Femur (tissue), 1 donor: Measurements from ENCODE around the gene MCC.

Experiments used
- DNase-seq: peaks from one replicate; pipeline ENCODE4 v3.0.0-alpha.2; 2017

Gene MCC

DNA sequence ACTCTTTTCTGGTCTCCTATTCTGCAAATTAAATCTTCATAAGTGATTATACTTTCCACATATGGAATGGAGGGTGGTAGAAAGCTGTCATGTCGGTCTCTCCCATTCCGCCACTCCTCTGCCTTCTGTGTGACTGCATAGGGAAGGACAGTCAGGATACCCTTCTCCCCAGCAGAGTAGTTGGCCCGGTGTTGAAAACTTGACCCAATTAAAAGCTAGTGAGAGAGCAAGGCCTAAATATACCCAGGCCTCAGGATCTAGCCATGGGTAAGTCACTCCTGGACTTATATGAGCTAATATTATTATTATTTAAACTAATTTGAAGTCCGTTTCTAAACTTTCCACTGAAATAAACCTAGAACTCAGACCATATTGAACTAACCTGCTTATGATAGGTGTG lies 248.2 kb downstream of the MCC start:
- DNase-seq = no peak

DNA sequence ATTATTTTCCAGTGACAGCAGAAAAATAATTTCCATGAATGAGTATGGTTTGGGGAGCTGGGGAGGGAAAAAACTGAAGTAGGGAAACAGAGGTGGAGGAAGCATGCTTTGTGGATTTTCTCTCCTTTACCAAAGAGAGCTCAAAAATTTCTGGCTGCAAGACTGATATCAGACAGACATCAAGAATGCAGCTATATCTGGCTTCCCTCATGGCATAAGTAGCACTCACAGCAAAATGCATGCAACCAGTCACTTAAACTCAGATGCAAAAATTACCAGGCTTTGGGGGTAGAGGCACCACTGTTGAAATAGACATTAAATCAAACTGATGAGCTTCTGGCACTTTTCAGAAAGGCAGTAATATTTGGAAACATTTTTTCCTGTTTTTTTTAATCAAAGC lies 250.4 kb downstream of the MCC start:
- DNase-seq = no peak

DNA sequence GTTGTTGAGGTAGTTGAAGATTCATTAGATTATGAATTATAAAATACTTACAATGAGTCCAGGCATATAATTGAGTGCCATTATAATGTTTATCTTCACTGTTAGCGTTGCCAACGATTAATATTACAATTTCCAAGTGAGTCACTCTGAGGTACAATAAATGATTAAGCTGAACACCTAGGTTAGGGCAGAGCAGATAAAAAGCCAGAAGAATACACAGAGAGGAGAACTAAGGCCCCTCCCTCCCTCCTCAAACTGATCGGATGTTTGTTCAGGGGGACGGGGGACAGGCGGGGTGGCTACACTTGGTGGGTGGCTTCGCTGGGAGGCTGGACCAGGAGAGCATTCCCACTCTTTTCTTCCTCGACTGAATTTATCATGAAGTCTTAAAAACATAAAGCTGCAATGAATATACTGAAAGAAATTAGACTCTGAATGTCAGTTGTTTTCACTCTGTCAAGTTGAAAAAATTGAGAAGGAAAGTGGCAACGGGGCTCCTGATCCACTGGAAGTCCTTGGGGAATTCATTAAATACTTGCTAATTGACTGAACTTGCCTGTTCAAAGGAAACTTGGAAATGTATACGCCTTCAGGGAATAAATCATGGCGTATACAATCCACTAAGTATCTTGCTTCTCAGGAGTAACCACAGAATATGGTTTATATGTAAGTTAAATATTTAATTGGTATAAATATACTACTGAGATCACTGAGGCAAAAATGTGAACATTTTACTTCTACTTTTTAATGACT lies 251.5 kb downstream of the MCC start:
- no peak for DNase-seq

DNA sequence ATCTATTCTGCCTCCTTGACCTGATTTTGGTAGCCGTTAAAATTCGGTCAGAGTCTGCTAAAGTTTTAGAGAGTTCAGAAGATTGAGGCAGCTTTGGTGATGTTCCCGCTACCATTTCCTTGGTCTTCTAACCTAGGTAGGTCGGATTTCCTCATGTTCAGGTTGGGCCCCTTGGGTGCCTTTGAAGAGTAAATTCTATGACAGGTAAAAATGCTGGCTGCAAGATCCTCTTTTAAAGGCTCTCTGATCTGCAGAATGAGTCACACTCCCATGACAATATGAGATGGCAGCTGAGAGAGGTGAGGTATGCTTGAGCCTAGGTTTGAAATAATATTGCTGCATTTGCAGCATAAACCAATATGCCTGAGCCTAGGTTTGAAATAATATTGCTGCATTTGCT lies 252.4 kb downstream of the MCC start:
- no peak for DNase-seq

DNA sequence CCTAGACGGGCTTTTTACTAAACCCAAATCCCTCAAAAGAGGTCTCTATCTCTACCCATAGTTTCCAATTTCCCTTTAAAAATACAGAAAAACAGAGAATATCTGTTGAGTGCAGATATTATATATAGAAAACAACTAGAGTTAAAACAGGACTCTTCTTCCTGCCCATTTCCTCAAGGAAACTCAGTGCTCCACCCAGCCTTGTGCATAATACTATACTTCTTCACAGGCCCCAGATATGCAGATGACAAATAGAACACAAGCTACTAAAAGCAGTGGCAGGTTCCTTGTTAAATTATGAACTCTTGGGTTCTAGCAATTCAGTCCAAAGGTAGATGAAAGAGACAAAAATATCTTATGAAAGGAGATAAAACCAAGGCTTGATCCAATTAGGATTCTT lies 253.7 kb downstream of the MCC start:
- DNase-seq = no peak

DNA sequence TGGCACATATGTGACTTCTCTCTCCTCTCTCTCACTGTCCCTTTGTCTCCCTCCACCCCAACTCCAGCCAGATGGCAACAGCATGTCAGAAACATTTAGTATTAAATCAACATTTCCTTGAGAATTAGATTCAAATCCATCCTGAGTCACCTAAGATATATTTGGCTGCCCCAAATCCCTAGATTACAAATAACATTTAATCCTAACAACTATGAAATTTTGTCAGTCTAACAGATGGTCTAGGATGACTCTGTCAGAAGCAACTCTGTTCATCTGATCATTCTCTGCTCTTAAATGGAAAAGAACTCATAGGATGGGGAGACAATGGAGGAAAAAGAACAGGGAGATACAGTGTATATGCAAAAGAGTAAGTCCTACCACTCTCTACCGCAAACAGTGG lies 254.6 kb downstream of the MCC start:
- DNase-seq = no peak

DNA sequence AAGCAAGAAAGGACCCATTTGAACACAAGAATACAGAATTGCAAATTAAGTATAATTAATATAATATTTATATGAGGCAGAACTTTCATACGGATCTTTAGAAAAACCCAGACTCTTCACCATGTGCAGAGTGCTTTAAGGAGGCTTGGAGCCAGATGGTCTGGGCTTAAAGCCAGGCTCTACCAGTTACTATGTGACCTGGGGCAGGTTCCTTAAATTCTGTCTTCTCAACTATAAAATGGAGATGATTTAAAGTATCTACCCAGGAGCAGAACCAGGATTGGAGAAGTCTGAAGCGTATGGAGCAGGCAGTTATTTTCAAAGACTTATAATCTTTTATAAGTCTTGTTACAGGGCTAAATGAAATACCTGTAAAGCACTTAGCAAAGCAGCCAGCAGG lies 255.6 kb downstream of the MCC start:
- no peak for DNase-seq

DNA sequence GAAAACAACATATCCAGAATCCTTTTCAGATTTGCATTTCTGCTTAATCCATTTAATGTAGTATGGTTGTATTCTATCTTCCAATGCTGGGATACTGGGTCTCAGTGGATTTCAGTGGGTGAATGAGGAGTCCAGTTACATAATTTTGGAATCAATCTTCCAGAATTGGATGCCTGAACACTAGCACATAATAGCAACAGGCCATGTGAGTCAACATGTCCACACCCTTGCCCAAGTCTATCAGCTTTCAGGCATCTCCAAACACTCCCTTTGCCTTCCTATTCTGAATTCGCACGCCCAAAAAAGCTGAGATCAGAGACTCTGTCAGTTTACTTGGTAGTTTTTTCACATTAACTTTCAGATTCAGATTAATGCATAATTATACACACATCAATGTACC lies 256.0 kb downstream of the MCC start:
- no peak for DNase-seq

DNA sequence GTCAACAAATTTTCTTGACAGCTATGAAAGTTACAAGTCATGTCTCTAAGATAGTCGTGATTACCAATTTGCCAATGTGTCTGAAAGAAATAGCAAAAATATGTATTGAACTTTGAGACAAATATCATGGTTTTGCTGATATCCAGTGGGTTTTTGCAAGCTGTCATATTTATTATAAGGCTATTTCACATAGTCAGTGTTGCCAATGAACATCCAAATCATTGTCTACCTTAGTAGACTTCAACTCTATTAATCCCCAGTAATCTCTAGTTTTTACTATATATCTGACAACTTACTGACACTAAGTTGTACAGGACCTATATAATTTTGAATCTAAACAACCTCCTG lies 256.6 kb downstream of the MCC start:
- DNase-seq = no peak

DNA sequence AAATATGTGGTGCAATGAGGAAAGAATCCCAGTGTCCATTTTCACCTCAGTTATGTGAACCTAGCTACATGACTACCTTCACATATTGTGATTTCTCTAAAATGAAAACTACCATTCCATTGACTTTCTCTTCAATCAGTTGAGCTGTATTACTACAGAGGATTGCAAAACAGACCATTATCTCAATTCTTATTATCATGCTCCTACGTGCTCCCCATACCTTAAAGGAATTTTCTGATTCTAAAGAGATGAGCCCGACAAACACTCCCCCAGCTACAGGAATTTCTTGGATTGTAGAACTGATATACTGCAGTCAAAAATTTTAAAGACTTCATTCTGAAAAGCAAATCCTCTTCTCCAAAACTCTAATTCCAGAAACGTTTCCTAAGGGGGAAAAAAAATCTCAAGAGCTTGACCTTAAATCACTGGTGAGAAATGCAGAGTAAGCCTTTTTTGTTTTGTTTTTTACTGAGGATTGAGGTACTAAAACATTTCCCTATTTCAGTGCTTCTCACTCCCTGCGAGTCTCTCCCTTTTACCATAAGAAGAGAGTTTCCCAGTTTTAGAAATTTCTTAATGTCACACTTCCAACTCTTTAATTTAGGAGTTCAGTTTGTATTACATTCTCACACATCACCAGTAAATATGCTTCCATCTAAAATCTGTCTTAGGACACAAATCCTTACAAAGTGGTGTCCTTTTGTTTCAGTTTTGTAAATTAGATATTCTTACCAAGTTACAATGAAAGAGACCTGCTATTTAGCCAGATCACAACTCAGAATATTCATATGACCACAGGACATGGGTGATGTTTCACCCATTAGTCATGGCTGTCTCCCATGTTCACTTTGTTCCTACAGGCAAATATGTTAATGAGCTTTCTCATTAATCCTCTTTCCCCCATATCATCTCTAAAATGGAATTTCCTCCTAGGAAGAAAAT lies 257.3 kb downstream of the MCC start:
- no peak for DNase-seq

DNA sequence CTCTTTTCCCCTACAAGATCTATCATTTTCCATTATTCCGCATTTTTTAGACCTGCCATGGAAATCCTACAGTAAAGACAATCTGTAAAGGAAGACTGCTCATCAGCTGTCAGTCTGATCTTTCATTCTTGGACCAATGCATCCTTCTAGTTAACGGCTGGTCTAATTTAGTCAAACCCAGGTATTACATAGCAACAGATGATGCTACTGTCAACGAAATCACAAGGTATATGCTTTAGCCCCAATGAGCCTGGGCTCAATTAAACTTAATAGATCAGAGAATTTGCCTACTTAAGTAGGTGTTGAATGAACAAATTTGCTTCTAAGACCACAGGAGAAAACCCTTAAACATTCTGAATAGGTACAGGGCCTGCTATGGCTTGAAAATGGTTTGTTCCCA lies 260.5 kb downstream of the MCC start:
- DNase-seq = no peak

DNA sequence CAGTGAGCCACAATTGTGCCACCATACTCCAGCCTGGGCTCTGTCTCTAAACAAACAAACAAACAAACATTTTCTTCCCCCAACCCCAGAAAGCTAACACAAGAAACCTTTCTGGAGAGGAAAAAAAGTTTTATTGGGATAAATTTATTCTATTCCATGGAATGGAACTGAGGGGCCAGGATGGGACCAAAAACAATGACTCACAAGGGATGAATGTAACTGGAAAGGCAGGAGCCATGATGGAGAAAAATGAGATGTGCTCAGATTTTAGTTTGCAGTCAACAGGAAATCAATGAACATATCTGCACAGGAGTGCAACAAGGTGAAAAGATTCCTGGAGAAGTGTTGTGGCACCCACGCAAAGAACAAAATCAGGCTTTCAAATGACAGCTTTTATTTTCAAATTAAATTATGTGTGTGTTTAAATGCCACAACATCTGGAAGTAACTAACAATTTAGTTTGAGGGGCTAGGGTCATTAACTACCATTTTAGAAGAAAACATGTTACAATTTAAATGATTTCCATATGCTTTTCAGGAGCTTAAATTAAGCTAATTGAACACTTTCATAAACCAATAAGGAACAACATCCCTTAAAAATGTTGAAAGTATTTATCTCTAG lies 262.0 kb downstream of the MCC start:
- no peak for DNase-seq

DNA sequence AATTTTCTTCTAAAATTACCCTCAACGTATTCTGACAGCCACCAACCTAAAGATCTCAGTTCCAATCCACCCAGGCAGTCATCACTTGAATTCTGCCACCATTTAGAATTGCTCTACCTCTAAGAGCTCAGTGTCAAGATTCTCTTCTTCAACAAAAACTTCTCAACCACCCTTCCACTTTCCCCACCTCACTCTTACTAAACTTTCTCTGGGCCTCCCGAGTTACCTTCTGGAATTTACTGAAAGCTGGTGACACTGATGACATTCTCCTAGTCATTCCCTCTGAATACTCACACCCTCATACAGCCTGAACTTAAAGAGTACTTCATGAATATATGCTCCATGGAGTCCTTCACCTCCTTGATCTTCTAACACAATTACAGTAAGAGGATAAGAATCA lies 263.0 kb downstream of the MCC start:
- no peak for DNase-seq

DNA sequence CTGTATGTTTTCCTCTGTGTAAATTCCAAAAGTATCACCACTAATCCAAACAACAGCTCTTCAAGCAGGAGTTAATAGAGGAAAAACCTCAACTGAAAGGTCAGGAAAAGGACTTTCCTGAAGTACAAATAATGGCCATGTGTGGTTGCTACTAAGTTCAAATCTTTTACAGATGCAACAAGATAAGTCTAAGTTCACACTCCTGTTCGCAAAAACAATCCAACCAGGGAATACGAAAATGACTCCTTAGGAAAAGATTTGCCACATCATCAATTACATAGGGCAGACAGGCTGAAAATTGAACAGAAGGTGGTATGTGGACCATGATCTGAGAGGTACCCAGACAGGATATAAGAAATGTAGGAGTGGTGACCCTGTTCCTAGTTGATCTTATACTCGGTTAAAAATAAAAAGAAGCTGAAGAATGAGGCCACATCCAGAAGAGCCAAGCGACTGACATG lies 263.6 kb downstream of the MCC start:
- DNase-seq = no peak

DNA sequence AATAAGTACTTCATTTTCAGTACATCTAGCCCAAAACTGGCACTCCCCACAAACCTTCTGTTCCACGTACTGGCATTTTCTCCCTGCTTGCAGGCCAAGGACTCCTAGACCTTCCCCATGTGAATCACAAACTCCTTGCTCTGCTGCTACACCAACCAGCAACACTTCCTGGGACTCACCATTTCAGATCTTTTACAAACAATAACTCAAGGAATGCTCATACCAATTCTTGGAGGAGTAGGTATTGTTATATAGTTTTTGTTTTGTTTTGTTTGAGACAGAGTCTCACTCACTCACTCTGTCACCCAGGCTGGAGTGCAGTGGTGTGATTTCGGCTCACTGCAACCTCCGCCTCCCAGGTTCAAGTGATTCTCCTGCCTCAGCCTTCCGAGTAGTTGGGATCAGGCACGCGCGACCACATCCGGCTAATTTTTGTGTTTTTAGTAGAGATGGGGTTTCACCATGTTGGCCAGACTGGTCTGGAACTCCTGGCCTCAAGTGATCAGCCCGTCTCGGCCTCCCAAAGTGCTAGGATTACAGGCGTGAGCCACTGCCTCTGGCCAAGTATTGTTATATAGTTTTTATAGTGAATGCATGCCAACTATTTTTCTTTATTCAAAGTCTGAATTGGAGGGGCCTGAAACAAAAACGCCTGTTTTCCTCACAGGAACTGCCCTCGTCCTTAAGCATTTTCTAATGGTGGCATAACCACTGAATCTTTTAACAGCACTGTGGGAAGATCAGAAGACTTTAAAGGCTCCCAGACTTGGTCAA lies 264.2 kb downstream of the MCC start:
- DNase-seq = no peak

DNA sequence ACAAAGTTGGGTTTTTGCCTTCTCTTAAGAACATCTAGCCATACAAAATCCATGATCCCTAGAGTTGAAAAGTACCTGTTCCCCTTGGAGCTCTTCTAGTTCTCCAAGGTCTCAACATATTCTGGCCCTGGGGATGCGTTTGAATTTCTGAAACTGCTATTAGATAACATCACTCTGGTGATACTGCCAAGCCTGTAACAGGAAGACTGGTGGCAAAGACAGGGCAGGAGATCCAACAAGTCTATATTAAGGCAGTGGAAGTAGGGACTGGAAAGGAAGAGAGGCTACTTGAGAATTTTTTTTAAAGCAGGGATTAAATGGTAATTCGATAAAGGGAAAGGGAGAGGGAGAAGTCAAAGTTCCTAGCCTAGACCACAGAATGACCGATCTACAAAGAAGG lies 264.9 kb downstream of the MCC start:
- no peak for DNase-seq

DNA sequence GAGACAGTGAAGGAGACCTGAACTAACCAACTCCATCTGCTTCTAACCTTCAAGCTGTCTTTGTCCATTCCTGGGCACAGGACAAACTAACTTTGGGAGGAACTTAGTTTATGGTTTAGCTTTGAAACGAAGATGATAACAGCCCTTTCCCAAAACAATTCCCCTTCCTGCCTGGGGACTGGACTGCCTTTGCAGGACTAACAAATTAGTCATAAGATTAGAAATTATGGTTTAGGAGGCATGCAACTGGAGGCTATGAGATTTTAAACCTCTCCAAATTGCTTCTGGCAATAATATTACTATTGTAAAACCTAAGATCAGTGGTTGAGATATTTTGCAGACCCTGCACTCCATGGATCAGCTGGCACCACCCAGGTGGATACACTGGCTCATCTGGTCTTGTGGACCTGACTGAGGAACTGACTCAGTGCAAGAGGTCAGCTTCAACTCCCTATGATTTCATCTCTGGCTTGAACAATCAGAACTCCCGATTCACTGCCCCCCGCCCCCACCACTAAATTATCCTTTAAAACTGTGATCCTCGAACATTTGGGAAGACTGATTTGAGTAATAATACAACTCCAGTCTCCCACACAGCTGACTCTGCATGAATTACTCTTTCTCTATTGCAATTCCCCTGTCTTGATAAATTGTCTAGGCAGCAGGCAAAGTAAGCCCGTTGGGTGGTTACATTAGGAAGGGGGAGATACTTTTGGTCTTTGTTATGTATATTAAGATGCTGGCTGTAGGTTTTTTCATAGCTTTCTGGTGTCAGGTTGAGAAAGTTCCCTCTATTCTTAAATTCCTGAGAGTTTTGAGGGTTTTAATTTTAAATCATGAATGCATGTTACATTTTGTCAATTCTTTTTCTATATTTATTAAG lies 266.7 kb downstream of the MCC start:
- DNase-seq = no peak

DNA sequence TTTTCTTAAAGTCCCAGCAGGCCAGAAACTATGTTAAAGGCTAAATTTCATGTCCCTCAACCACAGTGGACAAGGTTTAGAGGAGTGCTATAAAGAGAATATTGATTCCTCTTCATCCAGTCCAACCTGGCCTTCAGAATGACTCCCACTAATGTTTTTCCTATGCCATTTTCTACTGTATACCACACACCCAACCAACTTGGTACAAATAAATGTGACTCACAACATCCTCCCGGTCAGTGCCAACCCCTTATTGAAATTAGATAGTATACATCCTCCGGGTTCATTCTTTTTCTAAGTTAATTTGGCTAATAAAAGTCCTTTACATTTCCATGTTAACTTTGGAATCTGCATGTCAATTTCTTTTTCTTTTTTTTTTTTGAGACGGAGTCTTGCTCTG lies 268.6 kb downstream of the MCC start:
- no peak for DNase-seq

DNA sequence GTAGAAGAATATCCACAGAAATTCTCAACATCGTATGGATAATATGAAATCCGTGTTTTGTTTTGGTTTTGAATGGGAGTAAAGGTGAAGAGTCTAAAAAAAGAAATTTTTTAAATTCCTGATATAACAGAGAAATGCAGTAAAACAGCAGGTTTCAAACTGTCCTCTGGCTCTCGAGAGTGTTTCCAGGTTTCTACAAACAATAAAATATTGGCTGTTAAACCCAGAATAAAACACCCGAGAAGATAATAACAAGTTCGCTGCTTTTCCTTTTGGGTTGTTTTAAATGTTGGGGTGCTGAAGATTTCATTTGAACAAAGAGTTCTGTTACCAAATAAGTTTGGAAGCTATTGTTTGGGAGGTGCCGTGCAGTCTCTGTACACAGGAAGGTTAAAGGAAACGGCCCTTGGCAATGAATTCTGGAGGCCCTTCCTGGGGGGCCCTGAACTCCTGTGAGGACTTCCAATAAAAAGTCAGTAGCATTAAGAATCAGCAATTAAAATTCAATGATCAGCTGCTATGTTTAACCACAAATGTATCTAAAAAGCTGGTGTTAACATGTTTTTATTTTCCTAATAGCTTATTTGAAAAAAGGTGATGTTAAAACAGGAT lies 269.2 kb downstream of the MCC start:
- DNase-seq = no peak

DNA sequence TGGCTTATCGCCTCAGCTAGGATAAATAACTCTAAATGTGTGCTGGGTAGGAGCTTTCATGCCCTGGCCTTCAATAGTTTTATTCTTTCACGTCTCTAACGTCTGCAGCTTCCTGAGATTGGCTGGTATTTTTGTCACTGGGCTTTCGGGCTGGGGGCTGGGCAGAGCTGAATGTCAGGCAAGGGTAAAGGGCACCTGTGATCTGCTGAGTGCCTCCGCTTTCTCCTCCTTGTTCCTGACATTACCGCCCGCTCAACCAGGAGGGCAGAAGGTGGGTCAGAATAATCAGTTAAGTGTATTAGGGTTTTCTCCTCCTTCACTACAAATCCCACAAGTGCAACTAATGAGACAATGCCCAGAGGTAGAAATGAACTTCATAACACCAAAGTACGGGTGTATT lies 270.1 kb downstream of the MCC start:
- no peak for DNase-seq

DNA sequence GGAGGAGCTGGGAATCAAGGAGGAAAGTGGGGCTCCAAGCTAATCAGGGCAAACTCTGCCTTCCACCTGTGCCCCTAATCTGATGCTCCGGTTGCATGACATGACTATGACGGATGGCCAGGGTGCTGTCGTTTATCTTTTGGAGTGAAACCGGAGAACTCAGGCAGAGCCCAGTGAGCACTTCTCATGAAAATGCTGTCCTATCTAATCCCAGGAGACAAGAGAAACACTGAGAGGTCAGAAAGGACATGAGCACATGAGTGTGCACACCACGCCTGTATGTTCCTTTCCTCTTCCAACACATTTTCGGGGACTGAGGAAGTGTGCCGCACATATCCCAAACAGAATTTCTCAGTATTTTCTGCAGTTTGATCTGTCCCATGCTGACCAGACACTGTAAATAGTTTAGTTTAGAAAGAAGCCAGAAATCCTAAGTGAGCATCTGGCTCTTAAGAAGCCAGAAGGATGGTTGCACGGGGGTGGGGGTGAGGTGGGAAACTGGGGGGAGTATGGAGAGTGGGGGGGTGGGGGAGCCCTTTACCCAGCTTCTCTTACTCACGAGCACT lies 270.6 kb downstream of the MCC start:
- DNase-seq = no peak
